K562 (cell line): ENCODE data around the gene GNPAT. TPM values are rescaled to one million over a fixed set of nuclear protein-coding genes. Genes with fewer than 3 reads are reported as not detected.

ENCODE experiments used
- ATAC-seq: fragments of 200-7000 bp; cut with Tn5 transposase; 3 replicates; pipeline ENCODE4 v1.9.1; 2020; ENCODE audit warnings: moderate library complexity
- BruUV-seq: library from RNA; stranded (reverse); fragments of 400-500 nt; replicated peaks from 2 replicates; lab custom pipeline; 2021; lab: Mats Ljungman, UMichigan
- CTCF ChIA-PET: fragments of 300-600 bp; formaldehyde crosslinking; extraction: SDS; loops from one replicate; lab custom pipeline; 2021; ENCODE audit warnings: low intra/inter-chr PET ratio; lab: Yijun Ruan, JAX
- POLR2A ChIA-PET: fragments of 300-600, 350-650 bp; sonication (Branson Sonifier 250); formaldehyde crosslinking; extraction: SDS; loops from one replicate; lab custom pipeline; 2021; ENCODE audit warnings: antibody characterized with exemption, inconsistent platforms; lab: Yijun Ruan, JAX
- DNase-seq, 4 experiments: peaks; one replicate each; pipeline versions ENCODE4 v3.0.0 to v3.0.0-alpha.2; 2011 to 2018; ENCODE audit warnings: low spot score in 3 of 4, mixed read lengths in 3 of 4; ENCODE audit errors: extremely low read depth in 1 of 4
- FAIRE-seq: peaks from 2 replicates; lab custom pipeline; 2011; peaks lifted over from hg19 to GRCh38; lab: Jason Lieb, UNC
- H2AFZ ChIP-seq: 2 replicates; pipeline ENCODE4 v1.6.0; 2011; ENCODE audit warnings: low read depth, low read length, control low read depth, inconsistent platforms
- H3K27ac ChIP-seq: fragments of 200-600 bp; 3 replicates; pipeline ENCODE4 v1.8.0; 2011; ENCODE audit warnings: low read depth, mild to moderate bottlenecking, control low read depth, inconsistent platforms, low read length, moderate library complexity, mixed read lengths; ENCODE audit errors: extremely low read depth
- H3K27me3 ChIP-seq, 2 experiments: fragments of 300-600 bp in 1 of 2; 2 replicates in 1 of 2; 3 replicates in 1 of 2; pipeline versions ENCODE4 v1.6.0 to v1.8.0; 2011; ENCODE audit warnings: inconsistent platforms in 2 of 2, low read length in 2 of 2, mild to moderate bottlenecking in 1 of 2, mixed read lengths in 1 of 2, moderate library complexity in 1 of 2; ENCODE audit not compliant: control insufficient read depth in 2 of 2, insufficient read depth in 2 of 2
- H3K36me3 ChIP-seq: fragments of 300-600 bp; 3 replicates; pipeline ENCODE4 v1.8.0; 2011; ENCODE audit warnings: mild to moderate bottlenecking, low read length, inconsistent platforms; ENCODE audit not compliant: control insufficient read depth, insufficient read depth
- H3K4me1 ChIP-seq, 2 experiments: fragments of 200-600 bp in 1 of 2; replicated peaks in 1 of 2; 2 replicates in 1 of 2; 3 replicates in 1 of 2; pipeline versions ENCODE4 v1.5.1 to v1.8.0; 2011; ENCODE audit warnings: inconsistent platforms in 2 of 2, low read length in 2 of 2, mild to moderate bottlenecking in 1 of 2, mixed read lengths in 1 of 2, moderate library complexity in 1 of 2; ENCODE audit not compliant: control insufficient read depth in 2 of 2, insufficient read depth in 2 of 2
- H3K4me2 ChIP-seq: 2 replicates; pipeline ENCODE4 v1.6.1; 2011; ENCODE audit warnings: low read length, control low read depth, inconsistent platforms, mixed read lengths; ENCODE audit not compliant: insufficient read depth
- H3K4me3 ChIP-seq: fragments of 200-600 bp; sonication (generic), shearing (Covaris generic); 2 replicates; pipeline ENCODE4 v1.5.1; 2016; ENCODE audit warnings: control low read depth, inconsistent platforms
- H3K79me2 ChIP-seq: fragments of 200-600 bp; 3 replicates; pipeline ENCODE4 v1.8.0; 2011; ENCODE audit warnings: low read length, inconsistent platforms; ENCODE audit not compliant: control insufficient read depth, insufficient read depth
- H3K9ac ChIP-seq, 2 experiments: 2 replicates each; pipeline versions ENCODE4 v1.6.0 to v1.6.1; 2011; ENCODE audit warnings: low read depth in 2 of 2, low read length in 2 of 2, control low read depth in 1 of 2, inconsistent platforms in 1 of 2, mild to moderate bottlenecking in 1 of 2, mixed read lengths in 1 of 2; ENCODE audit not compliant: insufficient read depth in 1 of 2
- H3K9me1 ChIP-seq: one replicate; pipeline ENCODE4 v1.6.0; 2011; ENCODE audit warnings: inconsistent platforms, mild to moderate bottlenecking, low read length, moderate library complexity; ENCODE audit not compliant: control insufficient read depth, insufficient read depth
- H3K9me3 ChIP-seq: replicated peaks from 2 replicates; pipeline ENCODE4 v1.5.1; 2011; ENCODE audit warnings: low read depth, low read length, inconsistent platforms; ENCODE audit not compliant: control insufficient read depth, insufficient read depth
- H4K20me1 ChIP-seq: replicated peaks from 2 replicates; pipeline ENCODE4 v1.6.1; 2011; ENCODE audit warnings: low read length, inconsistent platforms, mixed read lengths; ENCODE audit not compliant: control insufficient read depth, insufficient read depth
- CTCF ChIP-seq, 3 experiments: IDR thresholded peaks in 2 of 3; conservative IDR thresholded peaks in 1 of 3; 2 replicates each; pipeline ENCODE4 v1.5.1; 2011 to 2012; ENCODE audit warnings: low read length in 3 of 3, mild to moderate bottlenecking in 3 of 3, control low read depth in 2 of 3, improper control_type of control experiment in 1 of 3, inconsistent platforms in 1 of 3, low read depth in 1 of 3, mixed read lengths in 1 of 3, moderate library complexity in 1 of 3; ENCODE audit not compliant: insufficient read depth in 2 of 3
- EHMT2 ChIP-seq: fragments of 450-650 bp; IDR thresholded peaks from 2 replicates; pipeline ENCODE4 v1.6.1; 2018; ENCODE audit warnings: antibody characterized with exemption
- NFIC ChIP-seq: fragments of 450-650 bp; IDR thresholded peaks from 2 replicates; pipeline ENCODE4 v1.6.1; 2017; ENCODE audit warnings: mild to moderate bottlenecking, inconsistent platforms
- NRF1 ChIP-seq, 2 experiments: fragments of 450-650 bp; IDR thresholded peaks in 1 of 2; conservative IDR thresholded peaks in 1 of 2; 2 replicates each; pipeline ENCODE4 v1.6.1; 2014; ENCODE audit warnings: mild to moderate bottlenecking in 2 of 2
- WGBS: fragments of 100-300 bp; shearing (Covaris generic); methylation state at CpG from one replicate; pipeline ENCODE4 v1.1.6; 2016; ENCODE audit warnings: low coverage, mixed read lengths; ENCODE audit not compliant: insufficient coverage; ENCODE audit errors: missing lambda C conversion rate; 5-methylcytosine and 5-hydroxymethylcytosine counted together
- in situ Hi-C: fragments of 300-500 bp; cut with MboI; formaldehyde crosslinking; loops from 4 replicates; pipeline ENCODE4 v1.15.0; 2018; ENCODE audit warnings: inconsistent platforms, mixed read lengths
- intact Hi-C: fragments of 100-400 bp; cut with micrococcal nuclease; formaldehyde crosslinking; loops from 2 replicates; pipeline ENCODE4 v1.14.2; 2022
- polyA plus RNA-seq, 8 experiments: library from polyadenylated mRNA; depleted of rRNA in 4 of 8; stranded (reverse) in 5 of 8; unstranded in 3 of 8; fragments of >200 nt; fragmentation: Nextera tagmentation in 2 of 8; fragmentation: Illumina TruSeq in 1 of 8; extraction: Ambion mirVana in 2 of 8; extraction: Trizol in 1 of 8; gene quantifications; 2 replicates each; pipeline versions ENCODE4 v1.2.1 to v1.2.3, GENCODE V29; 2011 to 2014; ENCODE audit warnings: inconsistent platforms in 1 of 8, missing spikeins in 1 of 8
- total RNA-seq, 7 experiments: library from RNA; depleted of rRNA in 6 of 7; stranded (reverse); fragments of >200 nt in 6 of 7; fragmentation: Illumina TruSeq in 2 of 7; extraction: Trizol in 2 of 7; gene quantifications; 2 replicates each; pipeline versions ENCODE4 v1.2.1 to v1.2.3, GENCODE V29; 2011 to 2021; ENCODE audit warnings: low replicate concordance in 1 of 7

The GNPAT gene
- total and polyA plus RNA-seq, 9 of the 15 experiments (the other 6 are each of a cell fraction or from before 2014, with no cell fraction given), result 32.1 to 68.8 (median 50.7) TPM

- ATAC-seq (peak; percentile 72), DNase-seq (no peak), FAIRE-seq (no peak)
- Histone ChIP-seq H2AFZ (peak overlapping the region; percentile 57), H3K9me1 (no peaks in the 10 kb centered on the region), H3K27me3 (peaks cover 5 to 6% of the 10 kb centered on the region in 2 experiments; a peak in 3 of 5 replicates), H3K4me1 (no peaks in the 10 kb centered on the region; a peak in 1 of 5 replicates), H3K9me3 (no peaks in the 10 kb centered on the region), H3K4me3 (no peak overlapping the region), H3K9ac (no peak overlapping the region), H4K20me1 (no peaks in the 10 kb centered on the region), H3K4me2 (peak overlapping the region; percentile 34), H3K79me2 (no peaks in the 10 kb centered on the region), H3K36me3 (no peaks in the 10 kb centered on the region), H3K27ac (no peak overlapping the region)
- no TSS peak for BruUV-seq
- CTCF ChIA-PET, result no interaction called here
- in situ Hi-C loops (no loop called here), intact Hi-C loops (no loop called here)
- WGBS, result 29% methylated on average over 7 of the region's 7 CpGs
- POLR2A ChIA-PET, result interaction anchor here (1.3 kb wide), 1 partner anchor 15 kb away, joined by 4 read pairs; the partner anchor contains the start of genes EXOC8 and SPRTN
- TF ChIP-seq NRF1 (conservative IDR thresholded peaks at IDR 0.05 in 1 of 2, IDR thresholded peaks at IDR 0.05 in 1 of 2), result peak; percentile 83 to 86
- TF ChIP-seq CTCF (IDR thresholded peaks at IDR 0.05 in 2 of 3, conservative IDR thresholded peaks at IDR 0.05 in 1 of 3; ENCODE audit: insufficient read depth in 2 of 3, low read depth in 1 of 3, low read length in 3 of 3), result peak; percentile 18 to 46 (median 20); a peak in 2 of 6 replicates
- TF ChIP-seq EHMT2, result no peak
- TF ChIP-seq NFIC, result peak; percentile 24; the same call in 1 of the 2 replicates
Measured at GRCh38 chr1:231322880-231323530, 82.0 kb downstream of the GNPAT start.
